Naive thymus-derived CD4-positive, alpha-beta T cell (primary cell): ENCODE measurements around the gene NFATC2IP. TPM values are rescaled to one million over a fixed set of nuclear protein-coding genes. Genes with fewer than 3 reads are reported as not detected.
"Not testable (repeated sequence)": the region's sequence is repeated elsewhere in the genome, so short reads cannot be mapped to it uniquely, and the experiment has no call there.

Experiments
- ATAC-seq: fragments of 150-1000 bp; cut with Tn5 transposase; 2 replicates; pipeline ENCODE4 v1.10.0; 2021; ENCODE audit warnings: mild to moderate bottlenecking, moderate library complexity
- CTCF ChIA-PET: fragments of 350-600 bp; sonication (Branson Sonifier 250); formaldehyde crosslinking; loops from one replicate; lab custom pipeline; 2021; ENCODE audit warnings: antibody characterized with exemption; lab: Charles Lee
- POLR2A ChIA-PET: fragments of 350-600 bp; sonication (Branson Sonifier 250); formaldehyde crosslinking; loops from one replicate; lab custom pipeline; 2021; ENCODE audit warnings: antibody characterized with exemption, inconsistent platforms; lab: Charles Lee
- DNase-seq, 9 donors: peaks; one replicate each; pipeline versions ENCODE4 v3.0.0 to v3.0.0-alpha.2; 2020 to 2022; ENCODE audit warnings: mixed read lengths in 1 of 9
- H3K27ac ChIP-seq: one replicate; pipeline ENCODE4 v1.7.0; 2013; ENCODE audit warnings: mild to moderate bottlenecking, low read depth, low read length, moderate library complexity
- H3K27me3 ChIP-seq, 2 donors: one replicate each; pipeline ENCODE4 v1.7.0; 2013; ENCODE audit warnings: low read length in 2 of 2, mild to moderate bottlenecking in 2 of 2, moderate library complexity in 2 of 2; ENCODE audit not compliant: control insufficient read depth in 2 of 2, insufficient read depth in 2 of 2
- H3K36me3 ChIP-seq, 3 experiments: 1 replicate in 2 of 3; 2 replicates in 1 of 3; pipeline ENCODE4 v1.7.0; 2013; ENCODE audit warnings: low read length in 3 of 3, mild to moderate bottlenecking in 3 of 3, moderate library complexity in 1 of 3; ENCODE audit not compliant: insufficient read depth in 3 of 3, control insufficient read depth in 2 of 3
- H3K4me1 ChIP-seq, 2 donors: one replicate each; pipeline ENCODE4 v1.7.0; 2013; ENCODE audit warnings: low read length in 2 of 2, mild to moderate bottlenecking in 2 of 2, moderate library complexity in 1 of 2; ENCODE audit not compliant: control insufficient read depth in 2 of 2, insufficient read depth in 2 of 2
- H3K4me3 ChIP-seq: 2 replicates; pipeline ENCODE4 v1.7.0; 2013; ENCODE audit warnings: mild to moderate bottlenecking, low read length
- H3K9me3 ChIP-seq, 3 experiments: 1 replicate in 2 of 3; 2 replicates in 1 of 3; pipeline ENCODE4 v1.7.0; 2013; ENCODE audit warnings: low read length in 3 of 3; ENCODE audit not compliant: control insufficient read depth in 2 of 3
- H3K27ac Mint-ChIP-seq, 9 donors: one replicate each; pipeline ENCODE4 v1.8.0; 2020 to 2022; ENCODE audit warnings: mixed read lengths in 9 of 9, mild to moderate bottlenecking in 8 of 9, moderate library complexity in 5 of 9, inconsistent platforms in 2 of 9
- H3K27me3 Mint-ChIP-seq, 5 donors: one replicate each; pipeline ENCODE4 v1.8.0; 2021 to 2022; ENCODE audit warnings: mixed read lengths in 5 of 5, mild to moderate bottlenecking in 1 of 5
- H3K36me3 Mint-ChIP-seq, 5 donors: one replicate each; pipeline ENCODE4 v1.8.0; 2020 to 2022; ENCODE audit warnings: mixed read lengths in 5 of 5, mild to moderate bottlenecking in 3 of 5, inconsistent platforms in 1 of 5
- H3K4me1 Mint-ChIP-seq, 7 donors: one replicate each; pipeline ENCODE4 v1.8.0; 2020 to 2022; ENCODE audit warnings: mixed read lengths in 7 of 7, mild to moderate bottlenecking in 3 of 7, inconsistent platforms in 1 of 7
- H3K4me3 Mint-ChIP-seq, 10 donors: one replicate each; pipeline ENCODE4 v1.8.0; 2020 to 2022; ENCODE audit warnings: mild to moderate bottlenecking in 10 of 10, mixed read lengths in 10 of 10, moderate library complexity in 6 of 10, inconsistent platforms in 2 of 10
- H3K9me3 Mint-ChIP-seq, 11 donors: one replicate each; pipeline ENCODE4 v1.8.0; 2020 to 2022; ENCODE audit warnings: mixed read lengths in 11 of 11, mild to moderate bottlenecking in 4 of 11, inconsistent platforms in 1 of 11, moderate library complexity in 1 of 11
- intact Hi-C, 2 donors: fragments of 100-400 bp; cut with micrococcal nuclease; formaldehyde crosslinking; loops; one replicate each; pipeline ENCODE4 v1.15.1; 2023
- polyA plus RNA-seq, 2 donors: library from polyadenylated mRNA; unstranded; fragments of 300-500 nt; fragmentation: Illumina TruSeq; gene quantifications; one replicate each; pipeline ENCODE4 v1.2.3, GENCODE V29; 2021
- total RNA-seq, 6 experiments: library from RNA in 5 of 6; stranded (reverse) in 5 of 6; gene quantifications; 1 replicate in 5 of 6; 2 replicates in 1 of 6; pipeline ENCODE4 v1.2.3 and lab custom pipeline; 2021 to 2026

The NFATC2IP gene
- total and polyA plus RNA-seq, 7 experiments from 2014 or later = 26.0 to 117 (median 77.8) TPM

DNA sequence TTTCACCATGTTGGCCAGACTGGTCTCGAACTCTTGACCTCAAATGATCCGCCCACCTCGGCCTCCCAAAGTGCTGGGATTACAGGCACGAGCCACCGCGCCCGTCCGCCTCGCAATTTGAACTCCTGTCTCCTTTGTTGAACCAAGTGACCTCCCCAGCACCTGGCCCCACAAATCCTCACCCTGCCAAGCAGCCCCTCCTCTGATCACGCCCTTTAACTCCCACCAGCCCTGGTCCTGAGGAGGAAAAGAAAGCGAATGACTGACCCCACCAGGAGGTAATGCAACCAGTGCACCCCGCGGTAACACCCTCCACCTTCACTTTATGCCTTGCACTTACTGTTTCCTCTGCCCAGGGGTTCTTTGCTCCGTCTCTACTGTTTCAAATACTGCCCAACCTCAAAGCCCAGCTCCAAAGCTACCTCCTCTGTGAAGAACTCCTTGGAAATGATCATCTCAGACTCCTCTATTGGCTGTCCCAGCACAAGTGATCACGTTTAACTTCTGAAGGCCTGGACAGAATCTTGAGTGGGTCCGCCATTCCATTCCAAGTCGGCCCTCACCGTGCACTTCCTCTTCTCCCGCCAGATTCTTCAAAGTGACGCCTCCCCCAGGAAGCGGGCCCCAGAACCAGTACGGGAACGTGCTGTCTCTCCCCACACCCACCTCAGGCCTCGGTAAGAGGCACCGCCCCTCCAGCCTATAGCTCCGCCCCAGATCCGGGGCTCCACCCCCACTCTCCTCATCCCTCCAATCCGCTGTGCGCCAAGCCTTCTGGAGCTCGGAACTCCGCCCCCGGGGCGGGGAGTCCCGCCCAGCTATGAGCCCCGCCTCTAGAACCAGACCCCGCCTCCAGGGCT is 14.6 kb upstream of the NFATC2IP start:
- Mint-ChIP-seq H3K4me1 (peaks cover 13 to 23% (median 19%) of the 10 kb centered on the region in 7 donors), H3K27me3 (peaks cover 0 to 4% (median 0%) of the 10 kb centered on the region in 5 donors), H3K9me3 (peaks cover 0 to 7% (median 0%) of the 10 kb centered on the region in 11 donors), H3K4me3 (peak overlapping the region; percentile 54 to 82 (median 78)), H3K36me3 (peaks cover 0 to 2% (median 0%) of the 10 kb centered on the region in 5 donors), H3K27ac (peak overlapping the region; percentile 17 to 87 (median 74))
- DNase-seq (peak; percentile 75 to 92 (median 86)), ATAC-seq (peak; percentile 100)
- Histone ChIP-seq H3K4me3 (peak overlapping the region; percentile 14), H3K27me3 (no peaks in the 10 kb centered on the region), H3K4me1 (peaks cover 0 to 9% of the 10 kb centered on the region in 2 donors), H3K27ac (peak overlapping the region; percentile 51), H3K36me3 (no peaks in the 10 kb centered on the region), H3K9me3 (no peaks in the 10 kb centered on the region)
- intact Hi-C loops = loop anchor here (1.0 kb wide), 2 partner anchors 11 to 35 kb away; partner anchors contain the start of gene RABEP2 (in 2 of the 2)
- ChIA-PET CTCF (interaction anchor here (1.2 to 1.7 kb wide), 2 partner anchors 9 to 61 kb away, joined by 3 to 9 read pairs; no protein-coding TSS in a partner anchor), POLR2A (interaction anchor here (0.6 to 2.7 kb wide), 8 partner anchors 10 to 1850 kb away, joined by 3 to 14 read pairs (median 3); partner anchors contain the start of genes ATXN2L, NFATC2IP, RABEP2 and SH2B1)

DNA sequence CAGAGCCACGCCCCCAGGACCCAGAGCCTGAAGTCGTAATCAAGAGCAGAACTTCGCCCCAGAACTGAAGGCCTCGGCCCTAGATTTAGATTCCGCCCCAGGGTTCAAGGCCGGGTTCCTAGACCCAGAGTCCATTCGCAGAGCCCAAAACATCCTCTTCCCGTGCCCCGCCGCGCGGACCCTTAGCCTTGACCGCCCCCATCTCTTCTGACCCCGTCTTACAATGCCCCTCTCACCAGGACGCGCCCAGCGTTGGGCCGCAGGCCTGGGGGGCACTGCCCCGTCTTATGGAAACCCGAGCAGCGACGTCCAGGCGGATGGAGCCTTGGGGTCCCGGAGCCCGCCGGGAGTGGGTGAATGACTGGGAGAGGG is 14.0 kb upstream of the NFATC2IP start:
- peaks cover 0 to 7% (median 0%) of the 10 kb centered on the region in 11 donors for H3K9me3 Mint-ChIP-seq
- H3K27ac Mint-ChIP-seq = peak overlapping the region; percentile 17 to 87 (median 74)
- H3K4me1 Mint-ChIP-seq = peaks cover 12 to 23% (median 19%) of the 10 kb centered on the region in 7 donors
- peaks cover 0 to 4% (median 0%) of the 10 kb centered on the region in 5 donors for H3K27me3 Mint-ChIP-seq
- ChIA-PET CTCF (interaction anchor here (0.6 to 1.7 kb wide), 3 partner anchors 8 to 62 kb away, joined by 3 to 9 read pairs (median 3); no protein-coding TSS in a partner anchor), POLR2A (interaction anchor here (0.6 to 2.7 kb wide), 6 partner anchors 10 to 114 kb away, joined by 3 to 14 read pairs (median 4); partner anchors contain the start of genes ATXN2L, NFATC2IP, RABEP2 and SH2B1)
- Histone ChIP-seq H3K4me1 (peaks cover 0 to 8% of the 10 kb centered on the region in 2 donors), H3K27ac (no peak overlapping the region), H3K4me3 (peak overlapping the region; percentile 14), H3K9me3 (no peaks in the 10 kb centered on the region), H3K27me3 (no peaks in the 10 kb centered on the region), H3K36me3 (no peaks in the 10 kb centered on the region)
- H3K4me3 Mint-ChIP-seq = peak overlapping the region; percentile 54 to 82 (median 78)
- DNase-seq (no peak), ATAC-seq (no peak)
- peaks cover 0 to 2% (median 0%) of the 10 kb centered on the region in 5 donors for H3K36me3 Mint-ChIP-seq
- intact Hi-C loops = loop anchor here (1.0 kb wide), 2 partner anchors 11 to 35 kb away; partner anchors contain the start of gene RABEP2 (in 2 of the 2)

DNA sequence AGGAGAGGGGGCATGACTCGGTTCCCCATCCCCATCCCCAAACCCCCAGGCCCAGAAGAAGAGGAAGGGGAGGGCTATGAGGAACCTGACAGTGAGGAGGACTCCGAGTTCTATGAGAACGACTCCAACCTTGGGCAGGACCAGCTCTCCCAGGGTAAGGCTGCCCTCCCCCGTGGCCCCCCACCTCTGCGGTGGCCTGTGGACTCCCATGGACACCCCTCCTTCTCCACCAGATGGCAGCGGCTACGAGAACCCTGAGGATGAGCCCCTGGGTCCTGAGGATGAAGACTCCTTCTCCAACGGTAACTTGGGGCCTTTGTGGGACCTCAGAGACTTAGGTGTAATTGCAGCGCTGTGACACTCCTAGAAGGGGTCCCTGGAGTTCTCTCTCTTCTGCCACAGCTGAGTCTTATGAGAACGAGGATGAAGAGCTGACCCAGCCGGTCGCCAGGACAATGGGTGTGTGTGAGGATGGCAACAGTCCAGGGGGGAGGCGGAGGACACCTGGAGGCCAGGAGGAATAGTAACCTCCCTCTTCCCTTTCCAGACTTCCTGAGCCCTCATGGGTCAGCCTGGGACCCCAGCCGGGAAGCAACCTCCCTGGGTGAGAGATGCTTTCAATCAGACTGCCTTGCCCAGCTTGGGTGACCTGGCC is 13.4 kb upstream of the NFATC2IP start:
- Mint-ChIP-seq H3K4me3 (peak overlapping the region in 3 of 10 donors; percentile 10 to 70 (median 25)), H3K36me3 (peaks cover 0 to 2% (median 0%) of the 10 kb centered on the region in 5 donors), H3K4me1 (peaks cover 12 to 23% (median 19%) of the 10 kb centered on the region in 7 donors), H3K9me3 (peaks cover 0 to 7% (median 0%) of the 10 kb centered on the region in 11 donors), H3K27ac (peak overlapping the region in 1 of 9 donors; percentile 56), H3K27me3 (peaks cover 0 to 4% (median 0%) of the 10 kb centered on the region in 5 donors)
- H3K4me1 ChIP-seq = peaks cover 0 to 8% of the 10 kb centered on the region in 2 donors
- no peaks in the 10 kb centered on the region for H3K36me3 ChIP-seq
- ATAC-seq (no peak), DNase-seq (no peak)
- CTCF ChIA-PET = interaction anchor here (0.6 to 1.1 kb wide), 2 partner anchors 8 to 58 kb away, joined by 3 read pairs; no protein-coding TSS in a partner anchor
- H3K27me3 ChIP-seq = no peaks in the 10 kb centered on the region
- intact Hi-C loops = no loop called here
- POLR2A ChIA-PET = interaction anchor here (0.9 to 1.1 kb wide), 2 partner anchors 12 to 74 kb away, joined by 3 to 4 read pairs; partner anchors contain the start of genes RABEP2 and SH2B1
- no peaks in the 10 kb centered on the region for H3K9me3 ChIP-seq
- H3K4me3 ChIP-seq = no peak overlapping the region
- no peak overlapping the region for H3K27ac ChIP-seq

DNA sequence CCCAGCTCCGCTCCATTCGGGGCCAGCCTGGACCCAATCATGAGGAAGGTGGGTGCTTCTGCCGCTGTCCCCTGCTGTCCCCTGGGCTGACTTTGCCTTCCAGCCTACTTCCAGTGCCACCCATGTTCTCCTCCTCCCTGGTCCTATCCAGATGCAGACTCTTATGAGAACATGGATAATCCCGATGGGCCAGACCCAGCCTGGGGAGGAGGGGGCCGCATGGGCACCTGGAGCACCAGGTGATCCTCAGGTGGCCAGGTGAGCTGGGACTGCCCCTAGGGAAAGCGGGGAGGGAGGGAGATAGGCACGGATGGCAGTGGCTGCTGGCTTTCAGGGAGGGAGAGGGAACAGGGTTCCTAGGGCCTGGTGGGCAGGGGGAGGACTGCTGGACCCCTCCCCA is 12.0 kb upstream of the NFATC2IP start:
- H3K27ac ChIP-seq = no peak overlapping the region
- peaks cover 0 to 8% of the 10 kb centered on the region in 2 donors for H3K4me1 ChIP-seq
- Mint-ChIP-seq H3K36me3 (peaks cover 0 to 2% (median 0%) of the 10 kb centered on the region in 5 donors), H3K4me1 (peaks cover 12 to 23% (median 17%) of the 10 kb centered on the region in 7 donors), H3K27me3 (peaks cover 0 to 4% (median 0%) of the 10 kb centered on the region in 5 donors), H3K4me3 (no peak overlapping the region), H3K9me3 (peaks cover 0 to 7% (median 0%) of the 10 kb centered on the region in 11 donors), H3K27ac (no peak overlapping the region)
- no peak overlapping the region for H3K4me3 ChIP-seq
- H3K27me3 ChIP-seq = no peaks in the 10 kb centered on the region
- intact Hi-C loops = no loop called here
- ChIA-PET POLR2A (interaction anchor here (0.5 to 0.6 kb wide), 2 partner anchors 27 to 85 kb away, joined by 3 to 5 read pairs; no protein-coding TSS in a partner anchor), CTCF (no interaction called here)
- no peaks in the 10 kb centered on the region for H3K9me3 ChIP-seq
- ATAC-seq = no peak
- H3K36me3 ChIP-seq = no peaks in the 10 kb centered on the region
- no peak for DNase-seq

DNA sequence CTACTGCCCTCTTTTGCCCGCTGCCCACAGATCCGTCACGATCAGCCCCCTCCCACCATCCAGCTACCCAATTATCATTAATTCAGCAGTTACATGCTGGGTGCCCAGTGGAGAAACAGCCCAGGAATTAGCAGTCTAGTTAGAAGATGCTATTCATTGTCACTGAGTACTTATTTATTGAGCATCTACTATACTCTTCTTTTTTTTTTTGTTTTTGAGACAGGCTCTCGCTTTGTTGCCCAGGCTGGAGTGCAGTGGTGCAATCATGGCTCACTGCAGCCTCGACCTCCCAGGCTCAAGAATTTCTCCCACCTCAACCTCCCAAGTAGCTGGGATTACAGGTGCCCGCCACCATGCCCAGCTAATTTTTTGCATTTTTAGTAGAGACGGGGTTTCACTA is 10.9 kb upstream of the NFATC2IP start:
- H3K9me3 ChIP-seq, H3K9me3 Mint-ChIP-seq, intact Hi-C loops, H3K27ac ChIP-seq, H3K27ac Mint-ChIP-seq, CTCF ChIA-PET, H3K36me3 Mint-ChIP-seq, H3K27me3 ChIP-seq, DNase-seq, ATAC-seq, H3K27me3 Mint-ChIP-seq, H3K4me3 ChIP-seq, H3K36me3 ChIP-seq, H3K4me1 ChIP-seq, H3K4me3 Mint-ChIP-seq: not testable (repeated sequence)
- H3K4me1 Mint-ChIP-seq = peaks cover 10 to 23% (median 12%) of the 10 kb centered on the region in 7 donors
- POLR2A ChIA-PET = interaction anchor here (0.6 kb wide), 1 partner anchor 40 kb away, joined by 3 read pairs; no protein-coding TSS in a partner anchor

DNA sequence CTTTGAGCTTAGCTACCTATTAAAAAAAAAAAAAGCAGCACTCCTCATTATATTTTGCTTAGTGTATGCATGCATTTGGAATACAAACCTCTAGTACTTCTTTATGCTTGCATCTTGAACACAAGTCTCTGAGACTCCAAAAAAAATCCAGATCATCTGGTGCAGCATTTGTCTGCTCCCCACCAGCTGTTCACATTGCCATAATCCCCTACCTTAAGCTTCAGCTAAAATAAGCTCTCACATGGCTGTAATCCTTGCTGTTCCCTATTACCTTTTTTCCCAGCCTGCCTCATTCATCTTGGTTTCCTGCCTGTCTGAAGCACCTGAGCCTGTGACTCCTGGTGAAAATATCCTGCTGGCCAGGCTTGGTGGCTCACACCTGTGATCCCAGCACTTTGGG is 7.5 kb upstream of the NFATC2IP start:
- no peaks in the 10 kb centered on the region for H3K36me3 Mint-ChIP-seq

More for the DNA sequence above, 7.5 kb upstream of the NFATC2IP start:
- Mint-ChIP-seq H3K4me3 (no peak overlapping the region), H3K9me3 (peaks cover 0 to 5% (median 0%) of the 10 kb centered on the region in 11 donors), H3K27me3 (peaks cover 0 to 10% (median 0%) of the 10 kb centered on the region in 5 donors), H3K4me1 (peaks cover 7 to 19% (median 8%) of the 10 kb centered on the region in 7 donors), H3K27ac (no peak overlapping the region)
- Histone ChIP-seq H3K27me3 (no peaks in the 10 kb centered on the region), H3K9me3 (no peaks in the 10 kb centered on the region), H3K27ac (no peak overlapping the region), H3K4me1 (peaks cover 0 to 8% of the 10 kb centered on the region in 2 donors), H3K4me3 (no peak overlapping the region), H3K36me3 (no peaks in the 10 kb centered on the region)
- intact Hi-C loops = no loop called here
- CTCF ChIA-PET = interaction anchor here (1.6 kb wide), 1 partner anchor 69 kb away, joined by 3 read pairs; no protein-coding TSS in a partner anchor
- POLR2A ChIA-PET = interaction anchor here (1.1 to 1.5 kb wide), 2 partner anchors 16 to 105 kb away, joined by 4 to 5 read pairs; no protein-coding TSS in a partner anchor
- ATAC-seq = no peak
- DNase-seq = no peak
